IMR-90 (cell line): ENCODE measurements around the gene BTLA. TPM values are rescaled to one million over a fixed set of nuclear protein-coding genes. Genes with fewer than 3 reads are reported as not detected.

ENCODE experiments used
- ATAC-seq: fragments of 200-7000 bp; cut with Tn5 transposase; 2 replicates; pipeline ENCODE4 v1.9.1; 2020; ENCODE audit warnings: low read depth, mild to moderate bottlenecking, moderate library complexity
- BruUV-seq: library from RNA; stranded (reverse); fragments of 400-500 nt; replicated peaks from 2 replicates; lab custom pipeline; 2021; lab: Mats Ljungman, UMichigan
- CTCF ChIA-PET: fragments of 300-600 bp; formaldehyde crosslinking; extraction: SDS; loops from one replicate; lab custom pipeline; 2021; ENCODE audit warnings: antibody characterized with exemption; lab: Yijun Ruan, JAX
- POLR2A ChIA-PET: fragments of 300-600 bp; sonication (Branson Sonifier 250); formaldehyde crosslinking; loops from one replicate; lab custom pipeline; 2022; ENCODE audit warnings: antibody characterized with exemption; ENCODE audit not compliant: unreplicated experiment; lab: Charles Lee
- DNase-seq: peaks from one replicate; pipeline ENCODE4 v3.0.0; 2013
- H2AFZ ChIP-seq: replicated peaks from 2 replicates; pipeline ENCODE3; 2013; ENCODE audit warnings: low read length, mild to moderate bottlenecking; ENCODE audit not compliant: poor library complexity
- H2AK5ac ChIP-seq: 2 replicates; pipeline ENCODE4 v1.6.1; 2013; ENCODE audit warnings: low read depth, low read length, inconsistent platforms
- H2AK9ac ChIP-seq: replicated peaks from 2 replicates; pipeline ENCODE3; 2013; ENCODE audit warnings: mild to moderate bottlenecking, low read depth, low read length, moderate library complexity; ENCODE audit not compliant: poor library complexity
- H2BK120ac ChIP-seq: 2 replicates; pipeline ENCODE4 v1.6.1; 2013; ENCODE audit warnings: low read depth, low read length, inconsistent platforms
- H2BK15ac ChIP-seq: 3 replicates; pipeline ENCODE4 v1.6.1; 2013; ENCODE audit warnings: low read depth, low read length, inconsistent platforms
- H2BK20ac ChIP-seq: 2 replicates; pipeline ENCODE4 v1.6.1; 2013; ENCODE audit warnings: low read depth, mild to moderate bottlenecking, inconsistent platforms, low read length, moderate library complexity
- H2BK5ac ChIP-seq: 2 replicates; pipeline ENCODE4 v1.6.1; 2013; ENCODE audit warnings: mild to moderate bottlenecking, low read depth, low read length, inconsistent platforms; ENCODE audit not compliant: poor library complexity, severe bottlenecking
- H3K14ac ChIP-seq: replicated peaks from 2 replicates; pipeline ENCODE4 v1.6.1; 2013; ENCODE audit warnings: low read depth, low read length, inconsistent platforms
- H3K18ac ChIP-seq: 2 replicates; pipeline ENCODE4 v1.6.1; 2013; ENCODE audit warnings: low read depth, low read length, control low read depth
- H3K23ac ChIP-seq: 2 replicates; pipeline ENCODE4 v1.6.1; 2013; ENCODE audit warnings: low read depth, low read length, inconsistent platforms
- H3K27ac ChIP-seq: 2 replicates; pipeline ENCODE4 v1.5.1; 2013; ENCODE audit warnings: mild to moderate bottlenecking, control low read depth, low read length; ENCODE audit not compliant: insufficient read depth
- H3K27me3 ChIP-seq: 2 replicates; pipeline ENCODE4 v1.6.1; 2013; ENCODE audit warnings: low read length; ENCODE audit not compliant: control insufficient read depth, insufficient read depth
- H3K36me3 ChIP-seq: 2 replicates; pipeline ENCODE4 v1.6.1; 2013; ENCODE audit warnings: low read length, mixed read lengths; ENCODE audit not compliant: control insufficient read depth, insufficient read depth
- H3K4ac ChIP-seq: 2 replicates; pipeline ENCODE4 v1.6.1; 2013; ENCODE audit warnings: low read depth, low read length, inconsistent platforms
- H3K4me1 ChIP-seq: 2 replicates; pipeline ENCODE4 v1.6.1; 2013; ENCODE audit warnings: low read length, mixed read lengths; ENCODE audit not compliant: control insufficient read depth, insufficient read depth
- H3K4me2 ChIP-seq: 2 replicates; pipeline ENCODE4 v1.6.1; 2013; ENCODE audit warnings: low read depth, mild to moderate bottlenecking, control low read depth, low read length, moderate library complexity
- H3K4me3 ChIP-seq: 2 replicates; pipeline ENCODE4 v1.5.1; 2013; ENCODE audit warnings: low read depth, mild to moderate bottlenecking, control low read depth, low read length, moderate library complexity; ENCODE audit not compliant: insufficient read depth
- H3K56ac ChIP-seq: 2 replicates; pipeline ENCODE4 v1.6.1; 2013; ENCODE audit warnings: low read length, inconsistent platforms; ENCODE audit not compliant: insufficient read depth; ENCODE audit errors: extremely low read depth
- H3K79me1 ChIP-seq, 2 experiments: 2 replicates each; pipeline ENCODE4 v1.6.1; 2013; ENCODE audit warnings: low read length in 2 of 2, inconsistent platforms in 1 of 2, low read depth in 1 of 2
- H3K9ac ChIP-seq: 2 replicates; pipeline ENCODE4 v1.6.1; 2013; ENCODE audit warnings: low read depth, low read length, control low read depth
- H3K9me1 ChIP-seq: 2 replicates; pipeline ENCODE4 v1.6.1; 2013; ENCODE audit warnings: low read length, inconsistent platforms; ENCODE audit not compliant: insufficient read depth
- H3K9me3 ChIP-seq: 2 replicates; pipeline ENCODE4 v1.6.1; 2013; ENCODE audit warnings: low read length; ENCODE audit not compliant: control insufficient read depth, insufficient read depth
- H4K20me1 ChIP-seq: 2 replicates; pipeline ENCODE4 v1.6.1; 2013; ENCODE audit warnings: low read length, inconsistent platforms; ENCODE audit not compliant: insufficient read depth
- H4K5ac ChIP-seq: 2 replicates; pipeline ENCODE4 v1.6.1; 2013; ENCODE audit warnings: mild to moderate bottlenecking, low read depth, low read length, control low read depth
- H4K8ac ChIP-seq, 2 experiments: 2 replicates each; pipeline ENCODE4 v1.6.1; 2013; ENCODE audit warnings: low read depth in 2 of 2, low read length in 2 of 2, control low read depth in 1 of 2, inconsistent platforms in 1 of 2
- H4K91ac ChIP-seq: 2 replicates; pipeline ENCODE4 v1.6.1; 2013; ENCODE audit warnings: low read depth, low read length, inconsistent platforms; ENCODE audit not compliant: insufficient read depth
- CEBPB ChIP-seq: IDR thresholded peaks from 2 replicates; pipeline ENCODE4 v1.6.1; 2012; ENCODE audit warnings: low read depth, low read length, improper control_type of control experiment
- ELK1 ChIP-seq: fragments of 150-350 bp; IDR thresholded peaks from 2 replicates; pipeline ENCODE4 v1.6.1; 2016; ENCODE audit warnings: low read depth, mild to moderate bottlenecking, low read length, moderate library complexity, borderline replicate concordance
- MAZ ChIP-seq: IDR thresholded peaks from 2 replicates; pipeline ENCODE4 v1.6.1; 2012; ENCODE audit warnings: low read depth, mild to moderate bottlenecking, low read length, improper control_type of control experiment, moderate library complexity, borderline replicate concordance
- NFE2L2 ChIP-seq: fragments of 150-350 bp; IDR thresholded peaks from 2 replicates; pipeline ENCODE4 v1.6.1; 2016; ENCODE audit warnings: low read depth, mild to moderate bottlenecking, low read length
- SMC3 ChIP-seq: fragments of 150-350 bp; IDR thresholded peaks from 2 replicates; pipeline ENCODE4 v1.6.1; 2016; ENCODE audit warnings: low read depth, mild to moderate bottlenecking, antibody characterized with exemption, low read length, moderate library complexity
- WGBS, 2 experiments: methylation state at CpG; one replicate each; pipeline versions ENCODE4 v1.1.5 to v1.1.7; 2013; ENCODE audit warnings: missing lambda C conversion rate in 2 of 2; ENCODE audit not compliant: insufficient read length in 1 of 2; ENCODE audit errors: extremely low coverage in 2 of 2; 5-methylcytosine and 5-hydroxymethylcytosine counted together
- dilution Hi-C: fragments of 300-500 bp; cut with HindIII; formaldehyde crosslinking; loops from one replicate; pipeline ENCODE4 v1.14.3; 2018; ENCODE audit warnings: low sequenced_read_pairs; ENCODE audit not compliant: unreplicated experiment
- in situ Hi-C: fragments of 300-500 bp; cut with MboI; formaldehyde crosslinking; loops from 3 replicates; pipeline ENCODE4 v1.14.3; 2019; ENCODE audit warnings: low sequenced_read_pairs, inconsistent platforms, mixed read lengths
- intact Hi-C: fragments of 100-400 bp; cut with micrococcal nuclease; formaldehyde crosslinking; loops from 2 replicates; pipeline ENCODE4 v1.10.0; 2022
- polyA plus RNA-seq, 3 experiments: library from polyadenylated mRNA; depleted of rRNA; stranded (reverse); fragments of >200 nt; gene quantifications; 2 replicates each; pipeline ENCODE4 v1.2.3, GENCODE V29; 2012; ENCODE audit warnings: low replicate concordance in 1 of 3
- total RNA-seq: library from RNA; depleted of rRNA; stranded (reverse); fragments of >200 nt; gene quantifications from 2 replicates; pipeline ENCODE4 v1.2.3, GENCODE V29; 2012

BTLA gene
- total and polyA plus RNA-seq, 2 of the 4 experiments (the other 2 are of a cell fraction), result not detected

- dilution Hi-C loops (no loop called here), intact Hi-C loops (no loop called here), in situ Hi-C loops (no loop called here)
- Histone ChIP-seq H4K20me1 (no peaks in the 10 kb centered on the region), H2AK9ac (no peak overlapping the region), H2BK5ac (no peak overlapping the region), H3K4me3 (no peak overlapping the region), H2BK20ac (no peak overlapping the region), H3K27ac (no peak overlapping the region), H3K4me2 (no peak overlapping the region), H4K8ac (no peak overlapping the region), H3K23ac (no peak overlapping the region), H3K4me1 (no peaks in the 10 kb centered on the region), H3K27me3 (no peaks in the 10 kb centered on the region; the same call in 1 of the 2 replicates), H2BK120ac (no peak overlapping the region), H2AK5ac (no peak overlapping the region), H3K9ac (no peak overlapping the region), H3K36me3 (no peaks in the 10 kb centered on the region), H3K18ac (no peak overlapping the region), H2BK15ac (no peak overlapping the region), H3K56ac (no peak overlapping the region), H3K79me1 (no peaks in the 10 kb centered on the region), H2AFZ (no peak overlapping the region), H3K14ac (no peak overlapping the region), H3K4ac (no peak overlapping the region), H3K9me1 (no peaks in the 10 kb centered on the region), H4K5ac (no peak overlapping the region), H3K9me3 (no peaks in the 10 kb centered on the region), H4K91ac (no peak overlapping the region)
- ChIA-PET CTCF (interaction anchor here (0.5 kb wide), 1 partner anchor 157 kb away, joined by 3 read pairs; no protein-coding TSS in a partner anchor), POLR2A (no interaction called here)
- DNase-seq (no peak), ATAC-seq (no peak)
- BruUV-seq, result no TSS peak
- TF ChIP-seq MAZ (no peak), ELK1 (no peak), SMC3 (no peak), CEBPB (no peak), NFE2L2 (no peak)
- WGBS, 2 experiments, result no CpG with 5 or more reads among the region's 4 CpGs
Observed at GRCh38 chr3:112489674-112490479, 9.4 kb downstream of the BTLA start.
